ENCODE measurements around the gene KLHL7. TPM values are rescaled to one million over a fixed set of nuclear protein-coding genes. Genes with fewer than 3 reads are reported as not detected.

Gene KLHL7
- total RNA-seq, 1 experiment from 2014 or later, result 35.2 TPM

DNA sequence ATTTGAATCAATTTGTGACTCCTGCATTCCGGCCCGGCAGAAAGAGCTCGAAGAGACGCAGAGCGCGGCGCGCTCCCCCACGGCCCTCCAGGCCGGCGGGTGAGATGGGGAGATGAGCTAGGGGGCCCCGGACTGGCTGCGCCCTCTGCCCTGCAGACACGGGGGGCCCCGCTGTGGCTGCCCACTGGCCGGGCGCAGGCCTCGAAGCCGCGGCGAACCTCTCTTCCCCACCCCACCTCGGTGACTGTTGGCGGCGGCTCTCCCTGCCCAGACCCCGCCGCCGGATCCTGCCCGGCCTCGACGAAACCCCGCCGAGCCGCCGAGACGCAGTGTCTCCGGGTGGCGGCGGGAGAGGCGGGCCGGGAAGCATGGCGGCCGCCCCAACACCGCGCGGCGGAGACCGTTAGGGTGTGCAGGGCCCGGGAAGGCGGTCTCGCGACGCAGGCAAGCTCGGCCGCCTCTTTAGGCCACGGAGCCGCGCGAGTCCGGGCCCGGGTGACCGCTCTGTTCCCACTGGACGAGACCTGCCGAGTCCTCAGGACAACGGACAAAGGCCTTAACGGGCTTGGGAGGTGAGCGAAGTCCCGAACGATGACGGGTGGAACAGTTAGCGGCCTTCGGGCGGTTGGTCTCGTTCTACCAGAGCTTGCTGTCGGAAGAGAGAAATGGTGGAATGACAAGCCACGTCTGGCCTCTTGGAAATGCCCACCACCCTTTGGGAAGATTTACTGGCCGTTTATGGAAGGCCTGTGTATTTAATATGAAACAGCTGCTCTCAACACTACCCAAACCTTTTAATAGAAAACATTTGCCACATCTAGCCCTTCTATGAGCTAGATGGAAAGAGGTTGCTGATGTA is 100.6 kb downstream of the KLHL7 start:
- BruUV-seq (replicated peaks), result no TSS peak
- CTCF ChIA-PET, result interaction anchor here (0.6 to 0.8 kb wide), 2 partner anchors 13 to 237 kb away, joined by 3 to 4 read pairs; no protein-coding TSS in a partner anchor
- H3K27me3 Mint-ChIP-seq (ENCODE audit: unreplicated experiment), result peaks cover 37% of the 10 kb centered on the region
- H3K27ac Mint-ChIP-seq (ENCODE audit: unreplicated experiment), result no peak overlapping the region
- peaks cover 18% of the 10 kb centered on the region for H3K36me3 Mint-ChIP-seq (ENCODE audit: insufficient read depth, unreplicated experiment)
- TF ChIP-seq CTCF (IDR thresholded peaks at IDR 0.05; ENCODE audit: unreplicated experiment), result no peak
- peak overlapping the region; percentile 63 for H3K4me3 Mint-ChIP-seq (ENCODE audit: low read depth, unreplicated experiment)
- peaks cover 1% of the 10 kb centered on the region for H3K4me1 Mint-ChIP-seq (ENCODE audit: low read depth, unreplicated experiment)
- H3K9me3 Mint-ChIP-seq (ENCODE audit: low read depth, unreplicated experiment), result no peaks in the 10 kb centered on the region
- intact Hi-C loops (cut with micrococcal nuclease; ENCODE audit: unreplicated experiment), result no loop called here
- DNase-seq, result peak; percentile 52

DNA sequence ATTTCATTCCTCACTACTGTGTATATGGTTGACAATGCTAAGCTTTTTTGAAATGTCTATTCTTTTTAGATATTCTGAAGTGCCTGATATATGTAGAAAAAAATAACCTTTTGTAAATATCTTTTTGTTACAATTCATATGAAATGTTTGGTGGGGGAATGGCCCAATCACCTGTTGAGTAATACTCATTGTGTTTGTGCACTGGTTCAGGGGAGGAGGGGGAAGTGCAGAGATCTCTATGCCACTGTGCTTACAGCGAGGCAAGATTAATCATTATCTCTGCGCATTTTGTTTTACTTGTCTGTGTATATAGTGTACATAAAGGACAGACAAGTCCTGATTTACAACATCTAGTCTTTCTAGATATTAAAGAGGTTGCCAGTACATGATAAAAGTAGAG is 101.4 kb downstream of the KLHL7 start:
- no peak for DNase-seq
- H3K27me3 Mint-ChIP-seq (ENCODE audit: unreplicated experiment), result peaks cover 37% of the 10 kb centered on the region
- no peaks in the 10 kb centered on the region for H3K9me3 Mint-ChIP-seq (ENCODE audit: low read depth, unreplicated experiment)
- BruUV-seq (replicated peaks), result no TSS peak
- intact Hi-C loops (cut with micrococcal nuclease; ENCODE audit: unreplicated experiment), result no loop called here
- H3K4me3 Mint-ChIP-seq (ENCODE audit: low read depth, unreplicated experiment), result no peak overlapping the region
- H3K36me3 Mint-ChIP-seq (ENCODE audit: insufficient read depth, unreplicated experiment), result peaks cover 9% of the 10 kb centered on the region
- no peak for TF ChIP-seq CTCF (IDR thresholded peaks at IDR 0.05; ENCODE audit: unreplicated experiment)
- CTCF ChIA-PET, result interaction anchor here (0.8 kb wide), 1 partner anchor 13 kb away, joined by 4 read pairs; no protein-coding TSS in a partner anchor
- H3K4me1 Mint-ChIP-seq (ENCODE audit: low read depth, unreplicated experiment), result peaks cover 10% of the 10 kb centered on the region
- H3K27ac Mint-ChIP-seq (ENCODE audit: unreplicated experiment), result no peak overlapping the region

- Mint-ChIP-seq H3K36me3 (ENCODE audit: insufficient read depth, unreplicated experiment) (peaks cover 9% of the 10 kb centered on the region), H3K4me3 (ENCODE audit: low read depth, unreplicated experiment) (no peak overlapping the region), H3K4me1 (ENCODE audit: low read depth, unreplicated experiment) (peaks cover 19% of the 10 kb centered on the region), H3K27ac (ENCODE audit: unreplicated experiment) (no peak overlapping the region), H3K9me3 (ENCODE audit: low read depth, unreplicated experiment) (no peaks in the 10 kb centered on the region), H3K27me3 (ENCODE audit: unreplicated experiment) (peaks cover 37% of the 10 kb centered on the region)
- CTCF ChIA-PET, result no interaction called here
- no TSS peak for BruUV-seq (replicated peaks)
- no peak for DNase-seq
- intact Hi-C loops (cut with micrococcal nuclease; ENCODE audit: unreplicated experiment), result no loop called here
- no peak for TF ChIP-seq CTCF (IDR thresholded peaks at IDR 0.05; ENCODE audit: unreplicated experiment)
These were observed 102.3 kb downstream of the KLHL7 start for GRCh38 chr7:23207884-23208283.

GRCh38 chr7:23208316-23208715 is 102.7 kb downstream of the KLHL7 start:
- no peak for DNase-seq
- no peak for TF ChIP-seq CTCF (IDR thresholded peaks at IDR 0.05; ENCODE audit: unreplicated experiment)
- H3K27ac Mint-ChIP-seq (ENCODE audit: unreplicated experiment), result no peak overlapping the region
- no peaks in the 10 kb centered on the region for H3K9me3 Mint-ChIP-seq (ENCODE audit: low read depth, unreplicated experiment)
- peaks cover 9% of the 10 kb centered on the region for H3K36me3 Mint-ChIP-seq (ENCODE audit: insufficient read depth, unreplicated experiment)
- peaks cover 20% of the 10 kb centered on the region for H3K4me1 Mint-ChIP-seq (ENCODE audit: low read depth, unreplicated experiment)
- intact Hi-C loops (cut with micrococcal nuclease; ENCODE audit: unreplicated experiment), result no loop called here
- BruUV-seq (replicated peaks), result no TSS peak
- peaks cover 37% of the 10 kb centered on the region for H3K27me3 Mint-ChIP-seq (ENCODE audit: unreplicated experiment)
- CTCF ChIA-PET, result no interaction called here
- H3K4me3 Mint-ChIP-seq (ENCODE audit: low read depth, unreplicated experiment), result no peak overlapping the region
